A549 (cell line): ENCODE data around the gene KPNA3. TPM values are rescaled to one million over a fixed set of nuclear protein-coding genes. Genes with fewer than 3 reads are reported as not detected.
"Not testable (repeated sequence)": the region's sequence is repeated elsewhere in the genome, so short reads cannot be mapped to it uniquely, and the experiment has no call there.

Experiments
- ATAC-seq, 2 experiments: fragments of 200-7000 bp in 1 of 2; fragments of >200 bp in 1 of 2; cut with Nextera tagmentation in 1 of 2; cut with Tn5 transposase in 1 of 2; 3 replicates each; pipeline versions ENCODE4 v1.8.0 to v1.9.1; 2018 to 2020; ENCODE audit warnings: mild to moderate bottlenecking in 1 of 2, moderate library complexity in 1 of 2
- CTCF ChIA-PET: fragments of 300-600 bp; sonication (Branson Sonifier 250); formaldehyde crosslinking; extraction: SDS; loops from one replicate; lab custom pipeline; 2021; ENCODE audit warnings: antibody characterized with exemption, inconsistent platforms; lab: Yijun Ruan, JAX
- POLR2A ChIA-PET: fragments of 350-600 bp; formaldehyde crosslinking; extraction: SDS; loops from one replicate; lab custom pipeline; 2021; ENCODE audit warnings: antibody characterized with exemption, inconsistent platforms; lab: Yijun Ruan, JAX
- DNase-seq, 2 experiments: peaks; one replicate each; pipeline versions ENCODE4 v3.0.0 to v3.0.0-alpha.2; 2011 to 2016; ENCODE audit warnings: low read depth in 1 of 2, low spot score in 1 of 2
- FAIRE-seq: peaks from 2 replicates; lab custom pipeline; 2011; peaks lifted over from hg19 to GRCh38; lab: Jason Lieb, UNC
- H3K27ac ChIP-seq, 2 experiments: fragments of >200 bp; sonication (Bioruptor Twin); formaldehyde crosslinking; 3 replicates each; pipeline ENCODE4 v1.5.1; 2016 to 2017
- H3K4me1 ChIP-seq: fragments of >200 bp; sonication (Bioruptor Twin); formaldehyde crosslinking; 3 replicates; pipeline ENCODE4 v1.6.1; 2016
- H3K4me2 ChIP-seq: fragments of >200 bp; sonication (Bioruptor Twin); formaldehyde crosslinking; 3 replicates; pipeline ENCODE4 v1.6.1; 2016
- H3K4me3 ChIP-seq: fragments of >200 bp; sonication (Bioruptor Twin); formaldehyde crosslinking; 3 replicates; pipeline ENCODE4 v1.5.1; 2016
- H3K9me3 ChIP-seq: fragments of >200 bp; sonication (Bioruptor Twin); formaldehyde crosslinking; 3 replicates; pipeline ENCODE4 v1.6.1; 2016
- ATOH8 ChIP-seq: fragments of 250-450 bp; sonication (Bioruptor Pico); IDR thresholded peaks from 2 replicates; pipeline ENCODE4 v1.5.0; 2020; ENCODE audit warnings: low read depth, mild to moderate bottlenecking, moderate library complexity
- BHLHE40 ChIP-seq: IDR thresholded peaks from 2 replicates; pipeline ENCODE4 v1.6.1; 2012; ENCODE audit warnings: low read depth, low read length, inconsistent platforms
- CHD2 ChIP-seq: fragments of 150-350 bp; IDR thresholded peaks from 2 replicates; pipeline ENCODE4 v1.6.1; 2014; ENCODE audit warnings: low read length; ENCODE audit not compliant: partially characterized antibody
- CHD4 ChIP-seq: fragments of 200-600 bp; sonication (generic); IDR thresholded peaks from 2 replicates; pipeline ENCODE4 v1.6.1; 2016; ENCODE audit warnings: antibody characterized with exemption, mild to moderate bottlenecking, borderline replicate concordance
- E2F6 ChIP-seq: IDR thresholded peaks from 2 replicates; pipeline ENCODE4 v1.6.1; 2012; ENCODE audit warnings: low read depth, borderline replicate concordance
- EHF ChIP-seq: fragments of 250-450 bp; sonication (Bioruptor Pico); IDR thresholded peaks from 2 replicates; pipeline ENCODE4 v1.5.0; 2020; ENCODE audit warnings: mild to moderate bottlenecking
- ESRRA ChIP-seq: fragments of 150-350 bp; IDR thresholded peaks from 2 replicates; pipeline ENCODE4 v1.6.1; 2014; ENCODE audit warnings: mild to moderate bottlenecking, low read length, borderline replicate concordance
- FOXS1 ChIP-seq: fragments of 250-450 bp; sonication (Bioruptor Pico); IDR thresholded peaks from 2 replicates; pipeline ENCODE4 v1.5.0; 2020; ENCODE audit warnings: mild to moderate bottlenecking, moderate library complexity
- HEYL ChIP-seq: fragments of 250-450 bp; sonication (Bioruptor Pico); IDR thresholded peaks from 2 replicates; pipeline ENCODE4 v1.8.0; 2021; ENCODE audit warnings: mild to moderate bottlenecking, moderate library complexity
- HOXB13 ChIP-seq: fragments of 250-450 bp; sonication (Bioruptor Pico); IDR thresholded peaks from 2 replicates; pipeline ENCODE4 v1.5.0; 2020; ENCODE audit warnings: low read depth, mild to moderate bottlenecking, moderate library complexity
- KDM1A ChIP-seq: fragments of 200-600 bp; sonication (generic); IDR thresholded peaks from 2 replicates; pipeline ENCODE4 v1.6.1; 2016; ENCODE audit warnings: low read depth, mild to moderate bottlenecking
- KDM5A ChIP-seq: fragments of 200-600 bp; sonication (generic); IDR thresholded peaks from 2 replicates; pipeline ENCODE4 v1.6.1; 2016; ENCODE audit warnings: antibody characterized with exemption, mild to moderate bottlenecking
- MAFK ChIP-seq: fragments of 450-650 bp; IDR thresholded peaks from 2 replicates; pipeline ENCODE4 v1.6.1; 2014; ENCODE audit not compliant: partially characterized antibody
- MYC ChIP-seq: IDR thresholded peaks from 2 replicates; pipeline ENCODE4 v1.6.1; 2012; ENCODE audit warnings: mild to moderate bottlenecking, inconsistent platforms, low read length, improper control_type of control experiment, borderline replicate concordance
- NFE2L2 ChIP-seq: fragments of 150-350 bp; conservative IDR thresholded peaks from 2 replicates; pipeline ENCODE4 v1.6.1; 2014; ENCODE audit warnings: low read length
- NPAS2 ChIP-seq: fragments of 250-450 bp; sonication (Bioruptor Pico); IDR thresholded peaks from 2 replicates; pipeline ENCODE4 v1.8.0; 2022; ENCODE audit warnings: mild to moderate bottlenecking, moderate library complexity, borderline replicate concordance
- POLR2AphosphoS2 ChIP-seq: conservative IDR thresholded peaks from 2 replicates; pipeline ENCODE4 v1.6.1; 2012; ENCODE audit warnings: low read length, improper control_type of control experiment, inconsistent platforms
- RCOR1 ChIP-seq: fragments of 150-350 bp; IDR thresholded peaks from 2 replicates; pipeline ENCODE4 v1.6.1; 2014; ENCODE audit warnings: antibody characterized with exemption, low read length, low read depth
- RFX5 ChIP-seq: fragments of 450-650 bp; IDR thresholded peaks from 2 replicates; pipeline ENCODE4 v1.7.1; 2014; ENCODE audit warnings: antibody characterized with exemption, mild to moderate bottlenecking, moderate library complexity
- RNF2 ChIP-seq: fragments of 200-600 bp; sonication (generic); IDR thresholded peaks from 2 replicates; pipeline ENCODE4 v1.6.1; 2016; ENCODE audit warnings: low read depth, mild to moderate bottlenecking, antibody characterized with exemption, moderate library complexity, borderline replicate concordance
- SMC3 ChIP-seq: fragments of >200 bp; sonication (Bioruptor Twin); formaldehyde crosslinking; IDR thresholded peaks from 3 replicates; pipeline ENCODE4 v1.6.1; 2018; ENCODE audit warnings: inconsistent platforms
- TFCP2L1 ChIP-seq: fragments of 250-450 bp; sonication (Bioruptor Pico); IDR thresholded peaks from 2 replicates; pipeline ENCODE4 v1.5.0; 2021; ENCODE audit warnings: mild to moderate bottlenecking
- USF2 ChIP-seq: fragments of 450-650 bp; IDR thresholded peaks from 2 replicates; pipeline ENCODE4 v1.6.1; 2014; ENCODE audit warnings: antibody characterized with exemption
- WGBS: methylation state at CpG from one replicate; pipeline ENCODE4 v1.1.6; 2017; ENCODE audit errors: missing lambda C conversion rate; 5-methylcytosine and 5-hydroxymethylcytosine counted together
- polyA plus RNA-seq, 4 experiments: library from polyadenylated mRNA; depleted of rRNA in 3 of 4; stranded (reverse); fragments of >200 nt; fragmentation: RNase III in 1 of 4; extraction: RNeasy Plus Mini Kit Qiagen cat#74134 plus additional on column Dnase treatment in 1 of 4; gene quantifications; 2 replicates in 3 of 4; 3 replicates in 1 of 4; pipeline ENCODE4 v1.2.3, GENCODE V29; 2011 to 2017
- TF ChIP-seq, protein P1 (sequence below): fragments of >200 bp; sonication (Bioruptor Twin); formaldehyde crosslinking; IDR thresholded peaks from 2 replicates; pipeline ENCODE4 v1.6.1; 2016
- TF ChIP-seq, protein P2 (sequence below): fragments of 150-350 bp; IDR thresholded peaks from 2 replicates; pipeline ENCODE4 v1.6.1; 2014; ENCODE audit warnings: low read depth, mild to moderate bottlenecking, low read length
- TF ChIP-seq, protein P3 (sequence below): fragments of 250-450 bp; sonication (Bioruptor Pico); IDR thresholded peaks from 2 replicates; pipeline ENCODE4 v1.5.0; 2021; ENCODE audit warnings: mild to moderate bottlenecking, moderate library complexity, borderline replicate concordance

The KPNA3 gene
- polyA plus RNA-seq, 2 of the 4 experiments (the other 2 are of a cell fraction): 28.5 to 29.3 TPM

GRCh38 chr13:49820591-49821215, 28.2 kb upstream of the KPNA3 start:
- DNase-seq: no peak
- no peaks in the 10 kb centered on the region for H3K9me3 ChIP-seq
- no peak for ATAC-seq
- no peak overlapping the region for H3K27ac ChIP-seq
- 81% methylated on average over 2 of the region's 2 CpGs for WGBS
- no peak overlapping the region for H3K4me3 ChIP-seq
- H3K4me2 ChIP-seq: no peak overlapping the region
- ChIA-PET CTCF (interaction anchor here (1.0 kb wide), 2 partner anchors 10 to 49 kb away, joined by 3 read pairs; no protein-coding TSS in a partner anchor), POLR2A (interaction anchor here (2.3 kb wide), 1 partner anchor 28 kb away, joined by 8 read pairs; the partner anchor contains the start of gene KPNA3)
- no peak for FAIRE-seq
- no peak for TF ChIP-seq HEYL
- TF ChIP-seq BHLHE40: no peak
- TF ChIP-seq TFCP2L1 (CRISPR knock-in tag): no peak
- TF ChIP-seq, protein P1, sequence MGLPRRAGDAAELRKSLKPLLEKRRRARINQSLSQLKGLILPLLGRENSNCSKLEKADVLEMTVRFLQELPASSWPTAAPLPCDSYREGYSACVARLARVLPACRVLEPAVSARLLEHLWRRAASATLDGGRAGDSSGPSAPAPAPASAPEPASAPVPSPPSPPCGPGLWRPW: no peak
- no peak for TF ChIP-seq NPAS2 (CRISPR knock-in tag)
- no peak for TF ChIP-seq RCOR1
- TF ChIP-seq USF2: no peak
- no peak for TF ChIP-seq NFE2L2
- no peak for TF ChIP-seq E2F6
- TF ChIP-seq CHD2: no peak
- no peak for TF ChIP-seq FOXS1 (CRISPR knock-in tag)
- no peak for TF ChIP-seq HOXB13 (CRISPR knock-in tag)
- no peak for TF ChIP-seq MAFK
- TF ChIP-seq MYC: no peak
- no peaks in the 10 kb centered on the region for H3K4me1 ChIP-seq

DNA sequence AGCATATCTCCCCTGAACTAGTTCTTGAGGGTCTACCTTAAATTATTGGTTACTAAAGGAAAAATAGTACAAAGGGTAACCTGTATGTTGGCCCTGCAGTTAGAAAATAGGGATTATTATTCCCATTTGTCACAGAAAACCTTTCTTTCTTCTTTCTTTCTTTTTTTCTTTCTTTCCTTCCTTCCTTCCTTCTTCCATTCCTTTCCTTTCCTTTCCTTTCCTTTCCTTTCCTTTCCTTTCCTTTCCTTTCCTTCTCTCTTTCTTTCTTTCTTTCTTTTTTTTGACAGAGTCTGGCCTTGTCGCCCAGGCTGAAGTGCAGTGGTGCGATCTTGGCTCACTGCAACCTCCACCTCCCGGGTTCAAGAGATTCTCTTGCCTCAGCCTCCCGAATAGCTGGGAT, 23.6 kb upstream of the KPNA3 start:
- H3K4me3 ChIP-seq, DNase-seq, CTCF ChIA-PET, POLR2A ChIA-PET, ATAC-seq, H3K27ac ChIP-seq, H3K9me3 ChIP-seq, FAIRE-seq, H3K4me2 ChIP-seq: not testable (repeated sequence)
- H3K4me1 ChIP-seq: peaks cover 27% of the 10 kb centered on the region
- 78% methylated on average over 4 of the region's 4 CpGs for WGBS

DNA sequence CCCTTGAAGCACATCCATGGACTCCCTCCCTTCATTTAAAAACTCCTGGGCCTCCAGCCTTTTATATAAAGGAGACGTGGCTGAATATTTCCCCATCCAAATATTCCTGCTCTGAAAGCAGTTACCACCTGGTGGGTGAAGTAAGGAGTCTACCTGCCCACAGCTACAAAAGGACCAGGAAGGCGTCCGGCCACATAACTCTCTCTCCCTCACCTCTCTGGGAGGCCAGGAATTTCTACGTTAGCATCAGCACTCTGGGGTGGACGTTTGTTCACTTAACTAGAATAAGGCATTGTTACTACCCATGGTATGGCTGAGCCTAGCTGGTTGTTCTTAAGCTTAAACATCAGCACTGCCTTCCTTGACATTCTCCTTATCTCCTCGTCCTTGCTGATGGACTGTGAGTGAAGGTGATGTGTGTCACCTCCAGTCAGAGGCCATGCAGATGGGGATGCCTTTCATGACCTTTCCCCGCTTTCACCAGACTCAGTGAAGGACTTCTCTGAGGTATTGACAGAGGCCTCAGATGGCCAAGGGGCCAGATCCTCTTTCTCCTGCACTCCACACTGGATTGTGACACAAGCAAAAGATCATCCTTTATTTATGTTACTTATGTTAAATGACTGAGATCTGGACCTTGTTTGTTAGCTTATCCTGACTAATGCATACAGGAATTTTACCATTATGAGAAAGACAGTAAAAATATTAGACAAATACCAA, 22.2 kb upstream of the KPNA3 start:
- 73% methylated on average over 7 of the region's 7 CpGs for WGBS
- ATAC-seq (peak in 1 of 2 experiments; percentile 65; a peak in 3 of 6 replicates), FAIRE-seq (no peak), DNase-seq (no peak)
- CTCF ChIA-PET: interaction anchor here (0.8 kb wide), 1 partner anchor 9 kb away, joined by 3 read pairs; no protein-coding TSS in a partner anchor
- Histone ChIP-seq H3K9me3 (no peaks in the 10 kb centered on the region), H3K4me2 (0 out of 3 replicates have a peak overlapping the region, but pooled peaks have one; percentile 4), H3K4me1 (peaks cover 34% of the 10 kb centered on the region), H3K4me3 (no peak overlapping the region), H3K27ac (no peak overlapping the region; a peak in 1 of 6 replicates)
- POLR2A ChIA-PET: no interaction called here
- no peak for TF ChIP-seq BHLHE40
- no peak for TF ChIP-seq RFX5
- TF ChIP-seq ESRRA: no peak
- TF ChIP-seq RCOR1: no peak
- TF ChIP-seq, protein P2, sequence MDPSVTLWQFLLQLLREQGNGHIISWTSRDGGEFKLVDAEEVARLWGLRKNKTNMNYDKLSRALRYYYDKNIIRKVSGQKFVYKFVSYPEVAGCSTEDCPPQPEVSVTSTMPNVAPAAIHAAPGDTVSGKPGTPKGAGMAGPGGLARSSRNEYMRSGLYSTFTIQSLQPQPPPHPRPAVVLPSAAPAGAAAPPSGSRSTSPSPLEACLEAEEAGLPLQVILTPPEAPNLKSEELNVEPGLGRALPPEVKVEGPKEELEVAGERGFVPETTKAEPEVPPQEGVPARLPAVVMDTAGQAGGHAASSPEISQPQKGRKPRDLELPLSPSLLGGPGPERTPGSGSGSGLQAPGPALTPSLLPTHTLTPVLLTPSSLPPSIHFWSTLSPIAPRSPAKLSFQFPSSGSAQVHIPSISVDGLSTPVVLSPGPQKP: no peak
- no peak for TF ChIP-seq KDM5A
- TF ChIP-seq SMC3: no peak
- TF ChIP-seq POLR2AphosphoS2: no peak
- TF ChIP-seq CHD4: no peak
- TF ChIP-seq ATOH8 (CRISPR knock-in tag): no peak
- TF ChIP-seq, protein P3, sequence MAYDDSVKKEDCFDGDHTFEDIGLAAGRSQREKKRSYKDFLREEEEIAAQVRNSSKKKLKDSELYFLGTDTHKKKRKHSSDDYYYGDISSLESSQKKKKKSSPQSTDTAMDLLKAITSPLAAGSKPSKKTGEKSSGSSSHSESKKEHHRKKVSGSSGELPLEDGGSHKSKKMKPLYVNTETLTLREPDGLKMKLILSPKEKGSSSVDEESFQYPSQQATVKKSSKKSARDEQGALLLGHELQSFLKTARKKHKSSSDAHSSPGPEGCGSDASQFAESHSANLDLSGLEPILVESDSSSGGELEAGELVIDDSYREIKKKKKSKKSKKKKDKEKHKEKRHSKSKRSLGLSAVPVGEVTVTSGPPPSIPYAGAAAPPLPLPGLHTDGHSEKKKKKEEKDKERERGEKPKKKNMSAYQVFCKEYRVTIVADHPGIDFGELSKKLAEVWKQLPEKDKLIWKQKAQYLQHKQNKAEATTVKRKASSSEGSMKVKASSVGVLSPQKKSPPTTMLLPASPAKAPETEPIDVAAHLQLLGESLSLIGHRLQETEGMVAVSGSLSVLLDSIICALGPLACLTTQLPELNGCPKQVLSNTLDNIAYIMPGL (CRISPR knock-in tag): no peak
- TF ChIP-seq EHF (CRISPR knock-in tag): no peak
- TF ChIP-seq HOXB13 (CRISPR knock-in tag): no peak
- TF ChIP-seq NPAS2 (CRISPR knock-in tag): no peak
- no peak for TF ChIP-seq CHD2
- no peak for TF ChIP-seq RNF2
- TF ChIP-seq KDM1A: no peak
